CMK (cell line): ENCODE measurements around the gene ZNF878.
"Not testable (repeated sequence)": the region's sequence is repeated elsewhere in the genome, so short reads cannot be mapped to it uniquely, and the experiment has no call there.

ENCODE experiments used
- DNase-seq: peaks from one replicate; pipeline ENCODE4 v3.0.0-alpha.2; 2010; ENCODE audit warnings: low read depth

The ZNF878 gene

DNA sequence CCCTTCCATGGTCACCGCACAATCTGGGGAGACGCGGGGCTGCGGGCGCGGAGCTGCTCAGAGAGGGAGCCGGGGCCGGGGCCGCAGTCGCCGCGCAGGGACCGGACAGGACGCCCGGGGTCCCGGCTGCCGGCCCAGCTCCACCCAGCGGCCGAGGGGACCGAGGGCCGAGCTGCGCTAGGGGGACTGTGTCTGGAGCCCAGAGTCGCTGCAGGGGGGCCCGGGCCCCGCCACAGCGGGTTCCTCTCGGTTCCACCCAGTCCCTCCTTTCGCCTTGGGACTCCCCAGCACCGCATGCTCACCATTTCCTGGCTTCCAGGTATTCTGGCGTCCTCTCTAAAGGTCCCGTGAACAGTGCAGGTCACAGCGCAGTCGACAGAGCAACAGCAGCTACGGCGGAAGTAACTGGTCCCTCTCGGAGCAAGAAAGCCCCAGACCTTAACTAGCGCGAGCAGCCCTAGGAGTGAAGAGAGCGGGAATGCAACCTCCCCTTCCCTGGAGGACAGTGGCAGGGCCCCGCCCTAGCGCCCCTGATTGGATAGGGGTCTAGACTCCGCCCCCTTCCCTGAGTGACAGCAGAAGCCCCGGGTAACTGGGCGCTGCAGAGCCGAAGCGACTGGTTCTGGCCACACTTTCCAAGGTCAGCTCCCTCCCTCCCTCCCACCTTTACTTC is at the start of gene ZNF878:
Gene ZNF878 (minus strand): TSS at position 465 of the 673 bp plus-strand sequence. CDS start 160 bp downstream, at position 305.
- DNase-seq = peak; percentile 91

- DNase-seq = no peak
These were observed 45.3 kb upstream of the ZNF878 start for GRCh38 chr19:12098040-12098439.

DNA sequence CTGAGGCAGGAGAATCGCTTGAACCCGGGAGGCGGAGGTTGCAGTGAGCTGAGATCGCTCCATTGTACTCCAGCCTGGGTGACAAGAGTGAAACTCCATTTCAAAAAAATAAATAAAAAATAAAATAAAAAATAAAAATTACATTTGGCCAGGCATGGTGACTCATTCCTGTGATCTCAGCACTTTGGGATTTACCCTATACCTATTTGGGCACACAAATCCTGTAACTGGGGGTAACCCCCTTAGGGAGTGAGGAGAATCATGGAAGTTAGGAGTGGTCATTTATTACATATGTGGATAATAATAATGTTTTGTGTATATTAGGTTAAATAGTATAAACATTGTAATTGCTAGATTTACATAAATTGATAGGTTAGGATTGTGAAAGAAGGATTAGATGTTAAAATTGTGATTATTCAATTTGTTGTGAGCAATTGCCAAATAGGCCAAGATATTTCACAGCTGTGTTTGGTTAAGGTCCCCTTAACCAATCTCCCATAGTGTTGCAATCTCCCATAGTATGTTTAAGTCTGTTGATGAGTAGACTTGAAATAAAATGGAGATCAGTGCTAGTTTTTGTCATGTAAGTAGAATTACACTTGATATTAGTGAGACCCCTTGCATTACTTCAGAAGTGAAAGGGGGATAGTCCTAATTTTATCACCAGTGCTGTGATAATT is 42.5 kb upstream of the ZNF878 start:
- DNase-seq = no peak

DNA sequence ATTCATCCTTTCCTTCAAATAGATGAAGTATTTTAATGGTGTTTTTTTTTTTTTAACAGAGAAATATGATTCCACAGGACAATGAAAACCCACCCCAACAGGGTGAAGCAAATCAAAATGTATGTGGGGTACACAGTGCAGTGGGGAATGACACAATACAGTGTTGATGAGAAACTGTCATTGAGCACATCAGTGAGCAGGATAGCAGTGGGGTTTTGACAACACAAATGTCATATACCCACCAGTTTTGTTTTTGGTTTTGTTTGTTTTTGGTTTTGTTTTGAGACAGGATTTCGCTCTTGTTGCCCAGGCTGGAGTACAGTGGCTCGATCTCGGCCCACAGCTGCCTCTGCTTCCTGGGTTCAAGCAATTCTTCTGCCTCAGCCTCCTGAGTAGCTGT is 41.0 kb upstream of the ZNF878 start:
- no peak for DNase-seq

GRCh38 chr19:12092956-12093355 is 40.2 kb upstream of the ZNF878 start:
- no peak for DNase-seq

GRCh38 chr19:12092065-12092867 is 39.5 kb upstream of the ZNF878 start:
- peak; percentile 84 for DNase-seq

GRCh38 chr19:12090807-12091206 is 38.0 kb upstream of the ZNF878 start:
- peak; percentile 65 for DNase-seq

DNA sequence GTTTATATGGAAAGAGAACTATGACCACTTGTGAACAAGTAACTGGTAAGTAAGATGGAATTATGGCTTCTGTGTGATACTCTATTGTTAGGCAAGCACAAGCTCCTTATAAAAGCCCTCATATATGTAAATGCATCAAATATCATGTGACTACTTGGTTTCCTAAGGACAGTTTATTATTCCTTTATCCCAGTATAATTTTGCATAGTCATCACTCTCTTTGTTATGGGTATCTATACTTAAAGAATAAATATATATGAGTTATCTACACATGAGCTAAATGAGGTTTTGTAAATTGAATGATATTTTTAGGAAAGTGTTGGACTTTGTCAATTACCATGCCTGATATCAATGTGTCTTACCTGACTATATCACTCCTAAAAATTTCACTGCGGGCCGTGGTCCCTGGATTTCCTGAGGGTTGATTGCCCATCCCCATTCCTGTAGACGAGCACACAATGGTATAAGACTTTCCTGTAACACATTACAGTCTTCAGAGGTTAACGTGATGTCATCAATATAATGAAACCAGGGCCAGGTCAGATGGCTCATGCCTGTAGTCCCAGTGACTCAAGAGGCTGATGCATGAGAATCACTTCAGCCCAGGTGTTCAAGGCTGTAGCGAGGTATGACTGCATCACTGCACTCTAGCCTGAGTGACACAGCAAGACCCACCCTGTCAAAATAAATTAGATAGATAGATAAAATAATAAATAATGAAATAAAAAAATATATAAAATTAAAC is 32.5 kb upstream of the ZNF878 start:
- no peak for DNase-seq

GRCh38 chr19:12083336-12083735 is 30.6 kb upstream of the ZNF878 start:
- DNase-seq = not testable (repeated sequence)

DNA sequence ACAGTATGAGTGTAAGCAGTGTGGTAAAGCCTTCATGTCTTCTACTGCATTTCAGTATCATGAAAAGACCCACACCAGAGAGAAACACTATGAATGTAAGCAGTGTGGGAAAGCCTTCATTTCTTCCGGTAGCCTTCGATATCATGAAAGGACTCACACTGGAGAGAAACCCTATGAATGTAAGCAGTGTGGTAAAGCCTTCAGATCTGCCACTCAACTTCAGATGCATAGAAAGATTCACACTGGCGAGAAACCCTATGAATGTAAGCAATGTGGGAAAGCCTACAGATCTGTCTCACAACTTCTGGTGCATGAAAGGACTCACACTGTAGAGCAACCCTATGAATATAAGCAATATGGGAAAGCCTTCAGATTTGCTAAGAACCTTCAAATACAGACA is 24.6 kb upstream of the ZNF878 start:
- no peak for DNase-seq

DNA sequence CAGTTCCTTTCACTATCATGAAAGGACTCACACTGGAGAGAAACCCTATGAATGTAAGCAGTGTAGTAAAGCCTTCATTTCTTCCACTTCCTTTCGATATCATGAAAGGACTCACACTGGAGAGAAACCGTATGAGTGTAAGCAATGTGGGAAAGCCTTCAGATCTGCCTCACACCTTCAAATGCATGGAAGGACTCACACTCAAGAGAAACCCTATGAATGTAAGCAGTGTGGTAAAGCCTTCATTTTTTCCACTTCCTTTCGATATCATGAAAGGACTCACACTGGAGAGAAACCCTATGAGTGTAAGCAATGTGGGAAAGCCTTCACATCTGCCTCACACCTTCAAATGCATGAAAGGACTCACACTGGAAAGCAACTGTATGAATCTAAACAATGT is 23.6 kb upstream of the ZNF878 start:
- DNase-seq = not testable (repeated sequence)

DNA sequence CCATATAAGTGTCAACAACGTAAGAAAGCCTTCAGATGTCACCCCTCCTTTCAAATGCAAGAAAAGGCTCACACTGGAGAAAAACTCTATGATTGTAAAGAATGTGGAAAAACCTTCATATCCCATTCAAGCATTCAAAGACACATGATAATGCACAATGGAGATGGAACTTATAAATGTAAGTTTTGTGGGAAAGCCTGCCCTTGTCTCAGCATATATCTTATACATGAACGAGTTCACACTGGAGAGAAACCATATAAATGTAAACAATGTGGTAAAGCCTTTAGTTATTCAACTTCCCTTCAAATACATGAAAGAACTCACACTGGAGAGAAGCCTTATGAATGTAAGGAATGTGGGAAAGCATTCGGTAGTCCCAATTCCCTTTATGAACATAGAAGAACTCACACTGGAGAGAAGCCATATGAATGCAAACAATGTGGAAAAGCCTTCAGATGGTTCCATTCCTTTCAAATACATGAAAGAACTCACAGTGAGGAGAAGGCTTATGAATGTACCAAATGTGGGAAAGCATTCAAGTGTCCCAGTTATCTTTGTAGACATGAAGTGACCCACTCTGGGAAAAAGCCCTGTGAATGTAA is 22.9 kb upstream of the ZNF878 start:
- DNase-seq = no peak

GRCh38 chr19:12064590-12065538 is 12.1 kb upstream of the ZNF878 start, which contains the start of gene ZNF844:
TSS of gene ZNF844 (plus strand) at chr19:12064731. CDS start at chr19:12064874, 143 bp downstream.
- no peak for DNase-seq

- no peak for DNase-seq
These were observed 3.0 kb upstream of the ZNF878 start for GRCh38 chr19:12055784-12056183.

DNA sequence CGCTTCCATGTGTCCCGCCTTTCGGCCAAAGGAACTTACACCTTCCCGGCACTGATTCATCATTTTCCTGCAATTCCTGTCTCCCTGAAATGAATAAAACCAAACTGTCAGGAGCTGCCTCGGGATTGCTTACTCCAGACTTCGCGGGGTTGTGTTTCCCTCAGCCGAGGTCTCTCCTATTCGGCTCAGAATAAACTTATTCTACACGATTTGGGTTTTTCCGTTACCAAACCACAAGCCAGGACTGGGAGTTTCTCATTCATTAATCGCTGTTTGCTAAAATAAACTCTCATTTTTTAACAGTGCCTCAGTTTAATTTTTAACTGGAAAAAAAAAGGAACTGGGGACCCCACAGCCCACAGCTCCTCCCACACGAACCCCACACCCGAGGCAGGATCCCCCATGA is 667 bp downstream of the ZNF878 start:
- DNase-seq = no peak

GRCh38 chr19:12047868-12048267 is 4.9 kb downstream of the ZNF878 start:
- no peak for DNase-seq

- no peak for DNase-seq
These were observed 8.9 kb downstream of the ZNF878 start for GRCh38 chr19:12043752-12044422.

DNA sequence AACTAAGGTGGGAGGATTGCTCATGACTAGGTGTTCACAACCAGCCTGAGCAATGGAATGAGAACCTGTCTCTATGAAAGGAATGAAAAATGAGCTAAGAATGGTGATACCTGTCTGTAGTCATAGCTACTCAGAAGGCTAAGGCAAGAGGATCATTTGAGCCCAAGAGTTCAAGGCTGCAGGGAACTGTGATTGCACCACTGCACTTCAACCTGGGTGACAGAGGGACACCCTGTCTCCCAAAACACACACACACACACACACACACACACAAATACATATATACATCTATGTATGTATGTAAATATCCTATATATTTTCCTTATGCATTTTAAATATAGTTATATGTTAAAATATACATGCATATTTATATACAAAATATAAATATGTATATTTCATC is 9.9 kb downstream of the ZNF878 start:
- DNase-seq = no peak

- DNase-seq = peak; percentile 83
These were observed 17.3 kb downstream of the ZNF878 start, which contains the start of gene ZNF433 for GRCh38 chr19:12035220-12036172. TSS of gene ZNF433 (minus strand) at chr19:12035679. CDS start at chr19:12035539, 140 bp downstream.
